GM19238 (cell line): ENCODE data around the gene SPRED2.

Source experiments
- DNase-seq: peaks from one replicate; pipeline ENCODE4 v3.0.0; 2011; ENCODE audit warnings: low spot score; ENCODE audit not compliant: insufficient read length

The SPRED2 gene

DNA sequence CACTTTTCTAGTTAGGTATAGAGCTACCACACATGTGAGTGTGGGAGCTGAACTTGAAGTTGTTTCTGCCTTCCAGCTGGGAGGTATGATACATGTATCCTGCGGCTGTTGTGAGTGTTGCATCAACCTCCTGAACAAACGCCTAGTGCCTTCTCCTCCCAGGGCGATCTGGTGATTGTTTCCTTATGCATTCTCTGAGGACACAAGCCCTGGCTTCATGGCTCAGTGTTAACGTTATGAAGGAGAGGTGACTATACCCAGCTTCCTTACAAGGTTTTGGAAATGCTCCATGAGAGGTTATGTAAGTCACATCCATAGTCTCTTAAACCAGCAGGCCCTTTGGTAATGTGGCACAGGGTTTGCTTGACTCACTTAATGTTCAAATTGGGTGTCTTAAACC lies 64.9 kb downstream of the SPRED2 start:
- no peak for DNase-seq

DNA sequence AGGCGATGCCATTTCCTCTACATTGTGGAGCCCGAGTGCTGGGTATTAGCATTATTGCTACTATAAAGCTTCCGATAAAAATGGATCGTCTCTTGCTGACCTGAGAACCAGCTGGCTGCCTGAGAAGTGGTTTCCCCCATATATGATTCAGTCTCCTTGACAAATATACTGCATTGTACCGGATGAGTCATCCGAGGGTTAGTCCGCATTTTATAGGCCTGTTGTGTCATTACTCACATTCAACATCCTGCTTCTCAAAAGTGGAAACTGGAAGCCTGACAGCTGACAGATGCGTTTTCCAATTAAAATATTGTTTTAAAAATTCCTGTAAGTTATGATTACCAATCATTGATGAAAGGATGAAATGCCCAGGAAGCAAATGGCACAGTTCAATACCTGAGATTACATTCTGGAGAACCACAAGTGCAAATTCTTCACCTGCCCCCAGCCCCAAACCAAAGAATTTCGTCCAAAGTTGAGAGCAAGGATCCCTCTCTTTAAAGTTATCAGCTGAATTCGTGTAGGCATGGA lies 65.7 kb downstream of the SPRED2 start:
- DNase-seq: no peak

DNA sequence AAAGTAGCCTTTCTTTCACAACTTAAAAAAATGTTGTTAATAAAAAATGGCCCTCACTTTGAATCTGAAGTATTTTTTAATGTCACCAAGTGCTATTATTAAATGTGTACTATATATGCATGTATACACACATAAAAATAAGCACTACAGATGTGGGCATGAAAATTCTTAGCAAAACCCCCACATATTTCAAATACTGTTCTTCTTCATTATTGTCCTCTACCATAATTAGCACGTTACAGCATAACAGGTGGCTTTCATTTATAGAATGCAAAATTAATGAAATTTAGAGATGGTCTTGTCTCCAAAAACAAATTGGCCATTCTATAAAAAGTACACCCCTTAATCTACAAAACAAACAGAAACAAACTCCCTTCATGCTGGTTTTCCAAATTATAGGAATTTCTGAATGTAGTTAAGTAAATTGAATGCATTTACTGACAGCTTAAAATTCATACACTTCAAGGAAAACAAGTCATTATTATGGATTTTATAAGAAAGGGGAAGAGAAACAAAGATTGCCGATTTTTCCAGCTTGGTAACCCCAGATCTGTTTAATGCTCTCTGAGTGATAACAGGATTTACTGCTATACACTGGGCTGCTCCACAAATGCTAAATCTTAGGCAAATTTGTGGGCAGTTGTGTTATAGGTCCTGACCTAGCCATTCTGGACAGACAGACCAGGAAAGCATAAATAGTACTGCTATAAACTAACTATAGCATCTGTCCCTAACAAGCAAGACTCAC lies 67.2 kb downstream of the SPRED2 start:
- no peak for DNase-seq

DNA sequence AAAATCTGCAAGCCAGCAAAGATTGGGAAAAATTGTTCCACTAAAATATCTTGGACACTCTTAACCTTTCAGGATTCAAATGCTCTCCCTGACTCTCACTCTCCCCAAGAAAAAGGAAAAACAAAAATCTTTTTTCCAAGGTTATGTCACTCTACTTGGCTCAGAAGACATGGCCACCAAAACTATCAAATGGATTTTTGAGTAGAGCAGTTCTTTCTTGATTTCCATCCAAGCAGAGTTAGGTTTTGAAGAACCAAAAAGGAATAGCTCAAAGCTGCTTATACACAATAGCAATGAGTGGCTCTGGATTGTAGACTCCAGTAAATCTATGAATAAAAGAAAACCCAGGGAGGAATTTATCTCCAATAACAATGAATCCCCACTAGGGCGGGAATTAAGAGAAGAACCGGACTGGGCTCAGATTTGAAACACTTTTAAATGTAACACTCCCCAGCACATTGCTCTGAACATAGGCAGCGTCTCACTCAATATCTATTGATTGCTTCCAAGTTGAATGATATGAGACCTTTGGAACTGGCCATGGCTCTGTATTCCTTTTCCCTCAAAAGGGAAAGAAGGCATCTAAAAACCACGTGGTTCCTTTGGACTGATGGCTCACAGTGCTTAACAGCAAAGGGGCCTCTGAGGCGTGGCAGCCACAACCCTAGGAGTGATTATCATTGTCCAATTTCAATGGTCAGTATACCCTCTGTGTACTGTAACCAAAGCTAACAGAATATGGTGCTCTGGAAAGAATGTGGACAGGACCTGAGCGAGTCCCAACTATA lies 68.3 kb downstream of the SPRED2 start:
- DNase-seq: no peak

DNA sequence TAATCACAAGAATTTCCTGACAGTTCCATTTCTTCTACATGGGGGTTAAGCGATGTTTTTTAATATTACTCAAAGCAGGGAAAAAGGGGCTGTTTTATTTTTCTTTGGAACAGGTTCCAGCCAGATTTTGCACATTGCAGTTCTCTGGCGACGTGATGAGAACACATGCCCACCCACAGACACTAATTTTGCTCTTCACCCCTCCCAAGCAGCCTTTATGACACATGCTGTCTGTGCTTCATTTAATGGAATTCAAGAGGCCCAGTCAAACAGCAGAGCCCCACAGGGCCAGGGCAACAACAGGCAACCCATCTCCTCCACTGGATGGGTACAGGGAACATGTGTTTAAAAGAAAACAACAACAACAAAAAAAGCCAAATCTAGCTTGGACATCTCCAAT lies 70.8 kb downstream of the SPRED2 start:
- no peak for DNase-seq

DNA sequence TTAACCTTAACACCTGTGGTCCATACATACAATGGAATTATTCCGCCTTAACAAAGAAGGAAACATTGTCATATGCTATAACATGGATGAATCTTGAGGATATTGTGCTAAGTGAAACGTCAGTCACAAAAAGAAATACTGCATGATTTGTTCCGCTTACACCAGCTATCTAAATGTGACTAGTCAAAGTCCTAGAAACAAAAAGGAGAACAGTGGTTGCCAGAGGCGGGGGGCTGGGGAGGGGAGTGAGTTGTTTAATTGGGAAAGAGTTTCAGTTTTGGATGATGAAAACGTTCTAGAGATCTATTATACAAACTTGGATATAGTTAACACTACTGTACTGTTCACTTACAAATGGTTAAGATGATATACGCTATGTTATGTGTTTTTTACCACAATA lies 72.0 kb downstream of the SPRED2 start:
- no peak for DNase-seq

DNA sequence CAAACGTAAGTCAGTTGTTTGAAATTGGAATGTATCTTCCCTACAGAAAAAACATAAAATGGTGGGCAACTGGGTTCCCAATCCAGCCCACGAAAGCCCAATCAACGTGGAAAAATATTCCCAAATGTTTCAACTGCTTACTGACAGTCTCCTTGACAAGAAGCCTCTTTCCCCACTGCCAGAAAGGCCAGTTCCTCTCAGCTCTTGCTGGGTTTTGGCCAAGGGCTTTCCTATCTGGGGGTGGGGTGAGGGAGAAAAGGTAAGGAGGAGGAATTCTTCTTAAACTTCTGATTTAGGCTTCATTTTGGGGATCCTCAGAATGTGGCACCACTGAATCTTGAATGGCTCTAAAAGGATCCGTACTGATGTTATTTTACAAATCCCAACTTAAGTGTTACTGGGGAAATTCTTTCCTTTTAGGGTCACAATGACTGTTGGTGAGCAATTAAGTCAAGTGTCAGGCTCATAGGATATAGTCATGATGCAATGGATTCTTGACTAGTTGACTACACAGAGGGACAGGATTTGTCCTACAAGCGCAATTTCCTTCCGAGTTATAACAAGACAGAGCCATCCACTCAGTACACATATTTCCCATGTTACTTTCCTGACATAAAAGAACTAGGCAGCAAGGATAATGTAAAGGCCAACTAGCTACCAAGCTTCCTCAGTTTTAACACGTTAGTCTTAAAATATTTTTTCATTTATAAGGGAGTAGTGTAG lies 73.6 kb downstream of the SPRED2 start:
- no peak for DNase-seq

DNA sequence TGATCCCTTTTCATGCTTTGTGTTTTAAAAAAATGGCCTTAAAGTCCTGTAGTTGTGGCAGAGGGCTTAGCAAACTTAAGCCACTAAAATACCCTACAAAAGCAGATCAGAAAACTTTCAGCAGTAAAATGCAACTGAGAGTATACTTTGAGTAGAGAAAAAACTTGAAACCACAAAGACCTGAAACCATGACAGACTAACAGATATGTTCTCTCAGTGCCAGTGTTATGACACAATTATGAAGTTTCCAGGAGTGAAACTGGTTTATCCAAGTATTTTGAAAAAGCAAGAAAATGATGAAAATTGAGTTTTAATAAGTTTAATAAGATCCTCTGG lies 74.5 kb downstream of the SPRED2 start:
- no peak for DNase-seq

DNA sequence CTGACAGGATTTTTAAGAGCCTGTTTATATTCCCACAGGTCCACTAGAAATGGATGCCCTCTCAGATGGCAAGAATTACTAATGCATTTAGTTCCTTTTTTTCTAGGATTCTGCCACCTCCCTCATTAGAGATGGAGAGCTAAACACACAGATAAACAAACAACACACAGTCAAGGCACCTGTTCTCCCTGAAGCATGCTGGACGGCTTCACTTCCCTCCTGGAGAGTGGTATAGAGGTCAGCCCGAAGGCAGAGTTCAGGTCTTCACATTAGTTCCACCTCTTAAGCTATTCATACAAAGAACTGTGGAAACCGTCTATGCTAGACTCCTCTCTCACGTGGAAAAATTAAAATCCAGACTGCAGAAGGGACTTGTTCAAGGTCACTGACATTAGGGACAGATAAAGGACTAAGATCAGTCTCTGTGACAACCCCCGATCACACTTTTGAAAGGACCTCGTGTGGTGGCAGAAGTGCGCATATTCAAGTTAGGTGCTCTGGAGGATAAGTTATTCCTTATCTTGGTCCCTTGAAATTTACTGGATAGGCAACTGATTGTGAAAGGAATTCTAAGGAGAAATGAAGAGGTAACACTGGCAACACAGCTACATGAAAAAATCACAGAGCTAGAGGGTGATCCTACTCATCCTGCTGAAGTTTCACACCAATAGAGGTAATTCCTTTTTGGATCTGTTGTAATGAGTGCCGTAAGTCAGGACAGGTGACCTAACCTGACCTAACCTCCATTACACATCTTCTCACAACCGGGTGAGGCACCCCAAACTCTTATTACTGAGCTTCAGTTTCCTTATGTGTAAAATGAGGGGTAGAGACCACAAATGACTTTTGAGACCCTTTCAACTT lies 75.1 kb downstream of the SPRED2 start:
- no peak for DNase-seq

DNA sequence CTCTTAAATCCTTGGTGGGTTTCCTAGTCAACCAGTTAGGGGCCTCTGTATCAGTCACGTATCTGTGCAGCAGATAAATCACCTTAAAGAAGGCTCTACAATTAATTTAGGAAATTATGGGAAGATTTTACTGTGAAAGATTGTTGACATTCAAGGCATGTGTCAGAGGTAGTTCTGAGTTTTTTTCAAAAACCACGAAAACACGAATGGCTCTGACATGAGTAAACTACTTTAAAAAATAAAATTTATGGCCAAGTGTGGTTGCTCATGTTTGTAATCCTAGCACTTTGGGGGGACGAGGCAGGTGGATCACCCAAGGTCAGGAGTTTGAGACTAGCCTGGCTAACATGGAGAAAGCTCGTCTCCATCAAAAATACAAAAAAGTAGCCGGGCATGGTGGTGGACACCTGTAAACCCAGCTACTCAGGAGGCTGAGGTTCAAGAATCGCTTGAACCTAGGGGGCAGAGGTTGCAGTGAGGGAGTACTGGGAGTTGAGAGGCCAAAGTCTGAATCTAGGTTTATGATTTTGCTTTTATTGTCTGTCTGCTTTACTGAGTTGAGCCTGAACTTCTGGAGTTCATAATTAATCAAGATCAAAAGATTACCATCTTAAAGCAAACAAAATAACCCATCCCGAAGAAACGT lies 77.1 kb downstream of the SPRED2 start:
- DNase-seq: no peak

DNA sequence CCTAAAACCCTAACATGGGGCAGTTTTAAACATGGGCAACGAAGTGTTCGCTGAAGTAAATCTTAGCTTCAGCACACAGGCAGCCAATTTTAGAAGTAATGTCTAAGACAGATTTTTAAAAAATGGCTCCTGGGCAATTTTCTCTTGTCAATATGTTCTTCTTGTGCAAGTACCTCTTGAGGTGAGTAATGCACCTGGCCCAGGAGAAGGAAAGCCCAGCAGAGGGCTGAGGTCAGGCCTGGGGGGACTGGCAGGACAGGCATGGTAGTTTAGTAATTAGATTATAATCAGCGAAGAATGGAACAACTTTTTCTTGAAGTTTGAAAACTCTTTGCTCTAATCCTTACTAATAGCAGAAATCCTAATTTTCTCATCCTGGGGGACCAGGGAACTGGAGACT lies 77.6 kb downstream of the SPRED2 start:
- no peak for DNase-seq

DNA sequence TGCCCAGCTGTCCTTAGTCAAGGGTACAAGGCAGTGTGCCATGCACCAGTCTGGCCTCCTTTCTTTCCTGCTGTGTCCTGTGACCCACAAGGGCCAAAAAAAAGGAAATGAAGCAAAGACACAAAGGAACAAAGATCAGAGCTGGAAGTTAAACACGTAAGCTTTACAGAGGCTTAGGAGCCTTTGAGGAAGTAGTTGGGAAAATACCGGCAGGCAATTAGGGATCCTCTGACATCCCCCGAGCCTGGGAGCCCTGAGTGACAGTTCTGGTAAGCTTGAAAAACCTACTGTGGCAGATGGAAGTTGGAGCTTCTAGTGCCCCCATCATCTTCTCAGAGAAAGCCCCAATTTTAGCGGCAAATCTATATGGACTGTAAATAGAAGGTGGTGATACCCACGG lies 78.5 kb downstream of the SPRED2 start:
- DNase-seq: no peak

DNA sequence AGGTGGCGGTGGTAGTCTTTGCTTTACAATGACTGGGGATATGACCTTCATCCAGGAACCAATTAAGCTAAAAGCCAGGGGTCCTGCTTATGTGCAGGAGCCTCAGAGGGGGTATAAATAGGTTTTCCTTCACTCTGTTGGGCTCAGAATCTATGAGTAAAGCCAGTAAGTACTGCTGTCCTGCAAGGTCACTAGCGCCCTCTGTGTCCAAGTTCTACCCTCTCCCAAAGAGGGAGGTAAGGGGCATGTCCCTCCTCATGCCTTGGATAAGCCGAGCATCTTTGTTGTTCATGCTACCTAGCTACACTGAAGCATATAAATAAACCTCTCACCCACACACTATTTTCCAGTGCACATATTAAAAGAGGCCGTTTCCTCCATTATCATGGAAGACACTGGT lies 79.4 kb downstream of the SPRED2 start:
- no peak for DNase-seq

DNA sequence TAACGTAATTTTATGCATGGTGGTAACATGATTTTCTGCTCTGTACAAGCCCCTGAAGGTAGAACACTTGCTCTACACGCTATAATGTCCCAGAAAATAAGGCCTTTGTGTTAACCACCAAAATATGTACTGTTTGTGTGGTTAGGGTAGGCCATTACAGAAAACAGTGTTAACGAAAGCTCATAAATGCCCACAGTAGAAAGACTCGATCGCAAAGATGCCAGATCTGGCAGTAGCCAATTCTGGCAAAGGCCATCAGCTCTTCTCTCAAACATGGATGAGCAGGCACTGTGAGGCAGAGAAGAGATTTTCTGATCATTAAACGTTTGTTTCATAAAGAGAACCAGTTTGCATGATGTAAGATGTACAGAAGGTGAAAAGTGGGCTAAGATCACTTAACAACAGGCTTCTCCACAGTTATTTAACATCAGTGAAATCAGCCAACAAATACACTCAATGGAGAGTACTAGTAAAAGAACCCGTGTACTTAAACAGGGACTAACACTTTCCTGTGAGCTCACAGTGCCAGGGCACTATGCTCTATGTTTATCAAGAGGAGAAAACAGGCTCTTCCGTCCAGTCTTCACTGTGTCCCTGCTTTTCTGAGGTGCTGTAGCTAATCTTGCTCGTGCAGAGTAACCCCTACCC lies 80.3 kb downstream of the SPRED2 start:
- no peak for DNase-seq

DNA sequence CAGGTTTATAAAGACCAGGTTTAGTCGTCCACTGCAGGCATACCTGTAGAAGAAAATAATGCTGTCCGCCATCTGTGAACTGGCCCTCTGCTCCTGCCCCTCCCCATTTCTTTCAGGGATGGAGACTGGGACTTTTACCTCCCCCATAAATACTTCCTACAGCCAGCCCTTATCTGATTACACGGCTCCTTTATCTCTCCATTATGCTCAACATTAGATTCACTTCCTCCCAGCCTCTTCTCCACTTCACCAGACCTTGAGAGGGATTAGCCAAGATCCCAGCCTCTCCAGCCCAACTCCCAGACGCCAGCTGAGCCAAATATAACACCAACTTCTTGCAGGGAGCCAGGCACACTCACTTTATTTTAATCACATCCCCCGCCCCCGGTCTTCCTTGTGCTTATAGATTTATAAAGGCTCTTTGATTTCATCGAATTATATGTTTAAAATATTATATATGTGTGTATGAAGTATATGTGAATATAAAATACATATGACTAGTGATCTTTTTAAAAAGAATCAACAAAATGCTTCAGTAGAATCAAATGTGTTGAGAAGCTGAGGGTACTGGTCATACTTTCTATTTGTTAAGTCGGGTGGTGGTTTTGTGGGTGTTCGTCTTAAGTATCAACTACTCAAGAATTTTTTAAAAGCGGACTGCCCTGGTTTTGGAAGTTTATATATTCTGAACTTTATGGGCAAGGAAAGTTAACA lies 81.0 kb downstream of the SPRED2 start:
- no peak for DNase-seq

DNA sequence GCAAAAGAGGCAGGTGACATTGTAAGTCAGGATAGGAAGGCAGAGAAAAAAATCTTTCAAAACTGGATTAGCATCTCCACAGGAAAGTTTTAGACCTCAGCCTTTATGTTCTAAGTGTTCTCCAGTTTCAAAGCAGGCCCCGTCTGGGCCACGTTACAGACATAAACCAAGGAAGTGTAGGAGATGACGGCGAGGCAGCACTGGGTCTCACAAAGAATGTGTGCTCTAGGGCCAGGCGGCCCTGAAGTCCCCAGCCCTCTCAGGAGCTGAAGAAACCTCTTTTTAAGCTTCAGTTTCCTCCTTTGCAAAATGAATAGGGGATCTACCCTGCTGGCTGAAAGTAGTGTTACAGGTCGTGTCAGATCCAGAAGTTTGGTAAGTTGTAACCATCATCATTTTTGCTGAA lies 81.7 kb downstream of the SPRED2 start:
- no peak for DNase-seq

DNA sequence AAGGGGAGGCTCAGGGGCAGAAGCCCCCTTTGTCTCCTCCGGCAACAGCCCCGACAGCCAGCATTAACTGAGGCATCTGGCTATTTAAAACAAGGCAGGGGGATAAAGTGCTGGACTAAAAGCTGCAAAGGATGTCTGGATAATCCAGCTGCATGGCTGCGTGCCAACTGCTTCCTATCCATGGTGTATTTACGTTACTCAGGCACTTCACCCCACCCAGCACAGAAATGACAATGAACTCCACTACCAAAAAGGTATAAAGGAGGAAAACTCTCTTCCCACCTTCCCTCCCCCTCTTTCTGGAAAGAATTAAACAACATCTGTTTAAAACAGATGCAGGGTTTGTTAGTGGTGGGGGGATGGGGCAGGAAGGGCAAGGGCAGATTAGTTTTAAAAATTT lies 82.5 kb downstream of the SPRED2 start:
- no peak for DNase-seq

DNA sequence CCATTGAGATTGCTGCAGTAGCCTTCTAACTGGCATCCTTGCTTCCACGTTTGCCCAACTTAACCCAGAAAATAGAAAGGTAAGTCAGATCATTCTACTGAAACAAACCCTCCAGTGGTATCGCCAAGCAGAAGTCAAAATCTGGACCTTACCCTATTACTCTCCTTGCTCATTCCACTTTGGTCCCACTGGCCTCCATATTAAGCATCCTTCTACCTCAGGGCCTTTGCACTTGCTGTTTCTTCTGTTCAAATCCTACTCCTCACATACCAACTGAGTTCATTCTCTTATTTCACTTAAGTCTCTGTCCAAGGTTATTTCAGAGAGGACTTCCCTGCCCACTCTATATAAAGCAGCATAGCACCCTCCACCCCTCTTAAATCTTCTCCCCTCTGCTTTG lies 84.5 kb downstream of the SPRED2 start:
- no peak for DNase-seq

DNA sequence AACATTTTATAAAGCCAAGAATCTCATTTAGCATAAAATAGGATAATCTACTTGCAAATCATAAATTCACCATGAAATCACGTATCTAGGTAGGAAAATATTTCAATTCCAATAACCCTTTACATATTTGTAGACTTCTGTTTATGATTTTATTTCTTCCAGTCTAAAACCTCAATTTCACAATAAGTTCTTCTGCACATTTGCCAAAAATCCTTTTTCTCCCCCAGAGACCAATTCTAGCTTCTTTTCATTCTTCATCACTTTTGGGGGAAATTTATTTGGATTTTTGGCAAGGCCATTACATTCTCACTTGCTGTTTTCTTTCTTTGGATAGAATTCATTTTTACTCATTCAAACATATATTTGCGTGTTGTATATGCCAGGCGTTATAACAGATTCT lies 86.8 kb downstream of the SPRED2 start:
- DNase-seq: no peak

DNA sequence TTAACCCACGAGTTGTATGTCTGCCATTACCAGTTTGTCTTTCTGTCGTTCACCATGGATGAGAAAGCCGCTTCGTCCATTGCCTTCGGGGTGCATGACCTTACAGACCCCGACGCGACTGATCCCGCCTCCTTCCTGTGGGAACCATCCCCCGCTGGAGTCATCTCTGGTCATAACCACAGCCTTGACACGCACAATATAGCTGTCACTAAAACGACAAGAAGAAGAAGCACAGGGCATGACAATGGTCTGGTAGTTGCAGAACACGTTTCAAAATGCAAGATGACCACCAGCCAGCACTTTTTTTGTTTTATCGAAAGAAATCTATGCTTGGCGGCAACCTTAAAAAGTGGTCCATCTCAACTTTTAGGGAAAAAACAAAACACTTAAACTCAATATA lies 87.7 kb downstream of the SPRED2 start:
- no peak for DNase-seq
